GM19035 (cell line): ENCODE results near the gene FBXW5.

Experiments
- ATAC-seq: cut with Tn5 transposase; IDR thresholded peaks from one replicate; pipeline ENCODE4 v1.9.1; 2021; ENCODE audit not compliant: unreplicated experiment

FBXW5 gene

DNA sequence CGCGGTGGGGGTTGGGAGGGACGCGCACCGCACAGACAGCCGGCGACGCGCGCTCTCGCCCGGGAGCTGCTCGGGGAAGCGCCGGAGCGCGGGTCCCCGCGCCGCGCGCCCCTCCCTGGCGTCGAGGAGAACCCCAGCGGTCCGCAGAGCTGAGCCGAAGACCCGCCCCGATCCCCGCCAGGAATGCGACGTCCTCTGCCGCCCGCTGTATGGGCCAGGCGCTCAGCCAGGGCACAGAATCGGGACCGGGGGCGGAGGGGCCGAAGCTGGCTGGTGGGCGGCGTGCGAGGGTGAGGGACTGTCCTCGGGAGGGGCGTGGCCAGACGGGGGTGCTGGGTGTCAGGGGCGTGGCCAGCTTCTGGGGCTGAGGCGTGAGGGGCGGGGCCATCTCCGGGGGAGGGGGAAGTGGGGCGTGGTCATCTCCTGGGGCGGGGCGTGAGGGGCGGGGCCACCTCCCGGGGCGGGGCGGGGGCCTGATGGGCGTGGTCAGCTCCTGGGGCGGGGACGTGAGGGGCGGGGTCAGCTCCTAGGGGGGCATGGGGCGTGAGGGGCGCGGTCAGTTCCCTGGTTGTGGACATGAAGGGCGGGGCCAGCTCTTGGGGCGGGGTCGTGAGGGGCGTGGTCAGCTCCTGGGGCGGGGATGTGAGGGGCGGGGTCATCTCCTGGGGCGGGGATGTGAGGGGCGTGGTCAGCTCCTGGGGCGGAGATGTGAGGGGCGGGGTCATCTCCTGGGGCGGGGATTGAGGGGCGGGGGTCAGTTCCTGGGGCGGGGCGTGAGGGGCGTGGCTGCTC lies 33.7 kb upstream of the FBXW5 start:
- ATAC-seq, result no peak

DNA sequence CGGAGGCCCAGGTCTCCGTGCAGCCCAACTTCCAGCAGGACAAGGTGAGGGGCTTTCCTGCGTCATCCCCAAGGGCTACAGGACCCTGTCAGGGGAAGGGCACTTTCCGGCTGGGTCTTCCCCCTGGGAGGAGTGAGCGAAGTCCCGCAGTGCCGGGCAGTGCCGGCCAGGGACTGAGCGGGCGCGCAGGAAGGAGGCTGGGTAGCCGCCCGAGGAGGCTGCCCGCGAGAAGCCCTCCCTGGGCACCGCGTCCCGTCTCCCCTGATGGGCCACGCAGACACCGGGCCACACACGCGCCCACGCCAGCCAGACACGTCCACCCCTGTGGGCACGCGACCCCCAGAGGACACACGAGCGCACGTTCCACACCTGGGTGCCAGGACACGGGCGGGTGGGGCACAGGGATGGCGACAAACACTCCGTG lies 33.1 kb upstream of the FBXW5 start:
- no peak for ATAC-seq

- ATAC-seq, result no peak
Measured at GRCh38 chr9:136977223-136977622, 32.7 kb upstream of the FBXW5 start, which contains the start of gene PTGDS. Gene PTGDS, plus strand, starts transcription at chr9:136977504. Its CDS starts 75 bp downstream, at chr9:136977579.

- no peak for ATAC-seq
Measured at GRCh38 chr9:136975644-136976043, 31.1 kb upstream of the FBXW5 start.

- ATAC-seq, result no peak
Measured at GRCh38 chr9:136974817-136975535, 30.4 kb upstream of the FBXW5 start.

- no peak for ATAC-seq
Measured at GRCh38 chr9:136973618-136974617, 29.4 kb upstream of the FBXW5 start.

GRCh38 chr9:136972743-136973142 lies 28.2 kb upstream of the FBXW5 start:
- ATAC-seq, result no peak

DNA sequence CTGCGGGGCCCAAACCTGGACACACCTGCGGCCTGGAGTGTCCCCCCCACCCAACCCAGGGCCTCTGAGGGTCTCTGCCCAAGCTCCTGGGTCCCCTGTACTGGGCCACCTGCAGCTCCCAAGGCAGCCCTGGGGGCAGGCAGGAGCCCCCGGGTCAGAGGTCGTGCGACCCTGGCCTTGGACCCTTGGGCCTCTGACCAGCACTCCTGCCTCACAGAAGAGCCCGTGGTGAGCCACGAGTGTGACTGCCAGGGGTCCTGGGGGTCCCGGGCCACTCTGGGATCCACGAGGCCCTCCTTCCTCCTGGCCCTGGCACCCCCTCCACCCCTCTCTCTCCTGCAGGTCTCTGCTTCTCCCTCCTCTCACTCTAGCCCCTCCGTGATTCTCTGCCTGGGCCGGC lies 27.8 kb upstream of the FBXW5 start:
- no peak for ATAC-seq

GRCh38 chr9:136971746-136972145 lies 27.2 kb upstream of the FBXW5 start:
- ATAC-seq, result no peak

DNA sequence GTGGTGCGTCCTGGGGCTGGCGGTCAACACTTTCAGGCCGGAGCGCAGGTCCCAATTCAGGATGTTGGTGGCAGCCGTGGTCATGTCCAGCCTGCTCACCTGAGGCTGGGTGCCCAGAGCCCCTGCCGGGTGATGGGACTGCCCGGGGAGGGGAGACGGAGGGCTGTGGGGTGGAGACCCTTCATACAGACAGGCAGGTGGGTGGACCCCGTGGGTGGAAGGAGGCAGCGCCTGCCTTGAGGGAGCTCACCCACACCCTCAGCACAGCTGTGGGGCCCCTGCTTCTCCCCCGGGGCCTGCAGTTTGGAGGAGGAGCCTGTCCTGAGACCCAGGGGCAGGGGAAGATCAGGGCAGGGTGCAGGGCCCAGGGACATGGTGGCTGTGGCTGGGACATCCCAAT lies 25.8 kb upstream of the FBXW5 start:
- ATAC-seq, result no peak

GRCh38 chr9:136969774-136970173 lies 25.2 kb upstream of the FBXW5 start:
- no peak for ATAC-seq

- ATAC-seq, result no peak
Measured at GRCh38 chr9:136969150-136969549, 24.6 kb upstream of the FBXW5 start.

DNA sequence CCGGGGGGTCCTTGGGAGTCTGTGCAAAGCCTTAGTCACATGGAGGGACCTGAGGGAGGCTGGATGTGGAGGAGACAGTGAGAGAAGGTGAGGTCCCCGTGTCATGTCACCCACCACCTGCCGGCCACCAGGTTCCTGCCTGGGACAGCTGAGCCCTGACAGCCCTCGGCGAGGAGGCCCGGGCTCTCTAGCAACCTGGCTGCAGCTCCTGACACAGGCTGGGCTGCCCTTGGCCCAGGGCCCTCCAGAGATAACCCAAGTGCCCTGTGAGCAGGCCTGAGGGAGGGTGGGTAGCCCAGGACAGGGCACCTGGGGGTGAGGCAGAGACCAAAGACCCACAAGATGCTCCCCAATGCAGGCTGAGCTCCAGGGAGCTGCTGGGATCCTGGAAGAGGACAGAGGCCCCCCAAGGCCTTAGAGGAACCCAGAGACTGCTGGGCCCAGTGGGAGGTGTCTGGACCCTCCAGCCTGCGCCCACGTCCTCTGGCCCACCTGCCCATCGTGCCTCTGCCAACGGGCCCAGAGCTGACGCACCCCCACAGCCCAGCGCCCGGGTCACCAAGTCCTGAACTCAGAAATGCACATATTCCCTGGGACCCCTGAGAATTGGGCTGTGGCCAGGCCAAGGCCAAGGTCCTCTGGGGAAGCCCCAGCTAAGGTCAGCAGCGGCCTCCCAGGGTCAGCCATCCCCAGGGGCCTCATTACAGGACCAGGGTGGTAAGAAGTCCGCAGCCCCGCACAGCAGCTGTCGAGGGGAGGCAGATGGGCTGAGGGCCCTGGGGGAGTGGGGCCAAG lies 24.0 kb upstream of the FBXW5 start:
- ATAC-seq, result no peak

GRCh38 chr9:136965771-136966484 lies 21.4 kb upstream of the FBXW5 start:
- ATAC-seq, result no peak

DNA sequence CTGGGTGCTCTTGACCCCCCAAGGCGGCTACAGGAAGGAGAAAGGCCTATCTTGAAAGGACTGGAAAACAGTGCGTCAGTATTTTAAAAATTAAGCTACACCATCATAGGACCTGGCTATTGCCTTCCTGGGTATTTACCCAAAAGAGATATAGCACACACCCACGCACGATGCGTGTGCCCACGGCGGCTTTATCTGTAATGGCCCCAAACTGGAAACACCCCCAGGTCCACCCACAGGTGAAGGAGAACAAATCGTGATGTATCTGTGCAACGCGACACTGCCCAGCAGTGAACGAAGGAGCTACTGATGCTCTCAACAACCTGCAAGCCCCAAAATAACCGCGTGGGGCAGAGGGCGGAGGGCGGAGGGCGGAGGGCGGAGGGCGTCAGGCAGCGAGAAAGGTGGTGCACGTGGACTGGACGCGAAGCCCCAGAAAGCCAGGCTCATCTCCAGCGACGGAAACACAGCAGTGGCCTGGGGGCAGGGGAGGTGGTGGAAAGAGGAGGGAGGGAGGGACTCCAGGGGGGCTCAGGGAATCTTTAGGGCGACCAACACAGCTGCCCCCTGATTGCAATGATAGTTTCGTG lies 20.4 kb upstream of the FBXW5 start:
- no peak for ATAC-seq

- ATAC-seq, result no peak
Measured at GRCh38 chr9:136964171-136964689, 19.7 kb upstream of the FBXW5 start.

GRCh38 chr9:136963751-136964150 lies 19.2 kb upstream of the FBXW5 start:
- no peak for ATAC-seq

DNA sequence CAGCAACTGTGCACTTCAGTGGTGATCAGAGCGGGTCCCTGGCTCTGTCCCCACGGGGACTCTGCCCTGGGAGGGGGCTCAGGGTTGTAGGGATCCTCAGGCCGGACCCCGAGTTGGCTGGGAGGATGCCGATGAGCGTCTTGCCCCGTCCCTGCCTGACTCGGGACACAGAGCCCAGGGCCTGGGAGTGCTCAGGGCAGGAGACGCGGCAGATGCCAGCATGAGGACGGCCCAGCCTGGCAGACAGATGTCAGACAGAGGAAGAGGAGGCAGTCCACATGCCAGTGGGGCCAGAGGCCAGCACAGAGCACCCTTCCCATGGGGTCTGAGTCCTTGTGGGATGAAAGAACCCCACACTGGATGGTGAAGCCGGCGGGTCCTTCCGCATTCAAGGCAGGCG lies 18.8 kb upstream of the FBXW5 start:
- ATAC-seq, result no peak

DNA sequence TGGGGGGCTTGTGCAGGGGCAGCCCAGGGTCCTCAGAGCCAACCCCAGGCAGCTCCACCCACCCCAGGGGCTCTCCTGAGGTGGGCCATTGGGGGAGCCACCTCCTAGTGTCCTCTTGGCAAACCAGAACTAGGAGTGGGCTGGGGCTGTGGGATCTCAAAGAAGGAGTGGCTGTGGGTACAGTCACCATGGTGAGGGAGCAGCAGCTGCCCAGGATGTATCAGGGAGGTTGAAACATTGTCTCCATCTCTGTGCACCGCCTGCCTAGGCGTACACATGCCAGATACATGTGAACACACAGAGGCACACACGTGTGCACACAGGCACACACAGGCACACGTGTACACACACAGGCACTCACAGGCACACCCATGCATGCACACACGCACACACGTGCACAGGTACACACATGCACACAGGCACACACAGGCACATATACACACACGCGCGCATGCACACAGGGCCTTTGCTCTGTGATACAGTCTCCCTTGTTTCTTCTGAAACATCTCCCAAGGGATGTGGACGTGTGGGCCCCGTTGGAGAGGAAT lies 18.2 kb upstream of the FBXW5 start:
- no peak for ATAC-seq
